Endothelial cell of umbilical vein (primary cell): ENCODE results near the gene GPATCH2. TPM values are rescaled to one million over a fixed set of nuclear protein-coding genes. Genes with fewer than 3 reads are reported as not detected.

ENCODE experiments used
- BruUV-seq: library from RNA; stranded (reverse); fragments of 400-500 nt; replicated peaks from 2 replicates; lab custom pipeline; 2021; lab: Mats Ljungman, UMichigan
- CTCF ChIA-PET: fragments of 300-600, 350-600 bp; sonication (Branson Sonifier 250); formaldehyde crosslinking; loops from one replicate; lab custom pipeline; 2021; ENCODE audit warnings: antibody characterized with exemption, inconsistent platforms; lab: Charles Lee
- POLR2A ChIA-PET: fragments of 300-600, 350-600 bp; sonication (Branson Sonifier 250); formaldehyde crosslinking; loops from one replicate; lab custom pipeline; 2021; ENCODE audit warnings: antibody characterized with exemption, inconsistent platforms; lab: Charles Lee
- DNase-seq: peaks from one replicate; pipeline ENCODE4 v3.0.0-alpha.2; 2011; ENCODE audit warnings: low read depth, low spot score
- FAIRE-seq: peaks from 2 replicates; lab custom pipeline; 2011; peaks lifted over from hg19 to GRCh38; lab: Jason Lieb, UNC
- H2AFZ ChIP-seq: 2 replicates; pipeline ENCODE4 v1.6.0; 2012; ENCODE audit warnings: low read depth, low read length, control low read depth, inconsistent platforms
- H3K27ac ChIP-seq: 2 replicates; pipeline ENCODE4 v1.5.1; 2011; ENCODE audit warnings: low read depth, mild to moderate bottlenecking, control low read depth, low read length, moderate library complexity; ENCODE audit not compliant: insufficient read depth
- H3K27me3 ChIP-seq, 2 experiments: 2 replicates each; pipeline versions ENCODE4 v1.6.0 to v1.6.1; 2011; ENCODE audit warnings: low read length in 2 of 2, mixed read lengths in 1 of 2; ENCODE audit not compliant: control insufficient read depth in 2 of 2, insufficient read depth in 2 of 2
- H3K36me3 ChIP-seq, 2 experiments: 2 replicates in 1 of 2; 3 replicates in 1 of 2; pipeline ENCODE4 v1.5.1; 2011; ENCODE audit warnings: low read length in 2 of 2, mild to moderate bottlenecking in 1 of 2, moderate library complexity in 1 of 2; ENCODE audit not compliant: control insufficient read depth in 2 of 2, insufficient read depth in 2 of 2; ENCODE audit errors: extremely low read depth in 1 of 2
- H3K4me1 ChIP-seq: 3 replicates; pipeline ENCODE4 v1.5.1; 2011; ENCODE audit warnings: mild to moderate bottlenecking, low read length; ENCODE audit not compliant: control insufficient read depth, insufficient read depth; ENCODE audit errors: extremely low read depth
- H3K4me2 ChIP-seq: 2 replicates; pipeline ENCODE4 v1.6.1; 2011; ENCODE audit warnings: low read length, control low read depth, mixed read lengths; ENCODE audit not compliant: insufficient read depth
- H3K4me3 ChIP-seq, 3 experiments: fragments of 200-600 bp in 1 of 3; sonication (generic), shearing (Covaris generic) in 1 of 3; replicated peaks in 1 of 3; 2 replicates each; pipeline ENCODE4 v1.5.1; 2011 to 2016; ENCODE audit warnings: control low read depth in 3 of 3, low read length in 3 of 3, mild to moderate bottlenecking in 2 of 3, inconsistent platforms in 1 of 3, low read depth in 1 of 3, moderate library complexity in 1 of 3; ENCODE audit not compliant: insufficient read depth in 1 of 3
- H3K79me2 ChIP-seq: 2 replicates; pipeline ENCODE4 v1.6.0; 2012; ENCODE audit warnings: low read length, inconsistent platforms; ENCODE audit not compliant: control insufficient read depth, insufficient read depth
- H3K9ac ChIP-seq: replicated peaks from 2 replicates; pipeline ENCODE3; 2011; ENCODE audit warnings: low read length, control low read depth; ENCODE audit not compliant: insufficient read depth; ENCODE audit errors: extremely low read depth
- H3K9me1 ChIP-seq: replicated peaks from 3 replicates; pipeline ENCODE4 v1.6.0; 2011; ENCODE audit warnings: mild to moderate bottlenecking, low read length; ENCODE audit not compliant: control insufficient read depth, insufficient read depth; ENCODE audit errors: extremely low read depth
- H3K9me3 ChIP-seq: replicated peaks from 2 replicates; pipeline ENCODE4 v1.5.1; 2012; ENCODE audit warnings: low read length, inconsistent platforms; ENCODE audit not compliant: control insufficient read depth, insufficient read depth
- H4K20me1 ChIP-seq: replicated peaks from 2 replicates; pipeline ENCODE3; 2011; ENCODE audit warnings: mild to moderate bottlenecking, low read length; ENCODE audit not compliant: control insufficient read depth, insufficient read depth; ENCODE audit errors: extremely low read depth
- EZH2 ChIP-seq: IDR thresholded peaks from 2 replicates; pipeline ENCODE4 v1.6.1; 2012; ENCODE audit warnings: borderline replicate concordance, low read depth, mild to moderate bottlenecking, moderate library complexity, low read length, inconsistent platforms; ENCODE audit not compliant: severe bottlenecking
- FOS ChIP-seq: IDR thresholded peaks from 2 replicates; pipeline ENCODE4 v1.6.1; 2011; ENCODE audit warnings: mild to moderate bottlenecking, low read length, moderate library complexity, borderline replicate concordance; ENCODE audit not compliant: insufficient read depth
- GATA2 ChIP-seq: IDR thresholded peaks from 2 replicates; pipeline ENCODE4 v1.7.0; 2011; ENCODE audit warnings: low read depth, mild to moderate bottlenecking, moderate library complexity, mixed read lengths, low read length; ENCODE audit not compliant: insufficient read length, insufficient read depth
- JUN ChIP-seq: IDR thresholded peaks from 2 replicates; pipeline ENCODE4 v1.6.1; 2011; ENCODE audit warnings: borderline replicate concordance, low read depth; ENCODE audit not compliant: insufficient read length, insufficient read depth
- MYC ChIP-seq: IDR thresholded peaks from one replicate; pipeline ENCODE4 v1.6.1; 2011; ENCODE audit warnings: mild to moderate bottlenecking, low read depth, low read length
- POLR2A ChIP-seq: IDR thresholded peaks from 2 replicates; pipeline ENCODE4 v1.6.1; 2012; ENCODE audit warnings: low read depth, mild to moderate bottlenecking, control low read depth, low read length
- POLR2AphosphoS5 ChIP-seq: IDR thresholded peaks from 2 replicates; pipeline ENCODE4 v1.6.1; 2012; ENCODE audit warnings: low read depth, mild to moderate bottlenecking, control low read depth, low read length, moderate library complexity; ENCODE audit not compliant: insufficient read depth
- dilution Hi-C: fragments of 300-500 bp; cut with MboI; formaldehyde crosslinking; loops from one replicate; pipeline ENCODE4 v1.15.0; 2019; ENCODE audit warnings: low sequenced_read_pairs; ENCODE audit not compliant: extremely low pct_ligation_motif_present
- intact Hi-C: fragments of 100-400 bp; cut with micrococcal nuclease; formaldehyde crosslinking; loops from one replicate; pipeline ENCODE4 v1.10.0; 2022
- polyA plus RNA-seq, 4 experiments: library from polyadenylated mRNA; depleted of rRNA in 3 of 4; stranded (reverse) in 3 of 4; unstranded in 1 of 4; fragments of >200 nt; gene quantifications; 2 replicates each; pipeline versions ENCODE4 v1.2.1 to v1.2.3, GENCODE V29; 2011 to 2012; ENCODE audit warnings: missing spikeins in 1 of 4
- total RNA-seq: library from RNA; stranded (reverse); gene quantifications from 2 replicates; pipeline ENCODE4 v1.2.3, GENCODE V29; 2021
- TF ChIP-seq, protein P1 (sequence below), 2 donors: IDR thresholded peaks; 1 replicate in 1 of 2; 2 replicates in 1 of 2; pipeline ENCODE4 v1.5.1; 2011; ENCODE audit warnings: low read length in 2 of 2, mild to moderate bottlenecking in 2 of 2, moderate library complexity in 2 of 2, control low read depth in 1 of 2, inconsistent platforms in 1 of 2, low read depth in 1 of 2; ENCODE audit not compliant: insufficient read depth in 1 of 2; ENCODE audit errors: extremely low read depth in 1 of 2
- TF ChIP-seq, protein P2 (sequence below): IDR thresholded peaks from 2 replicates; pipeline ENCODE4 v1.6.1; 2011; ENCODE audit not compliant: insufficient read depth, insufficient read length

GPATCH2 gene
- total and polyA plus RNA-seq, 2 donors (not counting 3 experiments of a cell fraction or from before 2014, with no cell fraction given), result 3.3 to 15.6 TPM

DNA sequence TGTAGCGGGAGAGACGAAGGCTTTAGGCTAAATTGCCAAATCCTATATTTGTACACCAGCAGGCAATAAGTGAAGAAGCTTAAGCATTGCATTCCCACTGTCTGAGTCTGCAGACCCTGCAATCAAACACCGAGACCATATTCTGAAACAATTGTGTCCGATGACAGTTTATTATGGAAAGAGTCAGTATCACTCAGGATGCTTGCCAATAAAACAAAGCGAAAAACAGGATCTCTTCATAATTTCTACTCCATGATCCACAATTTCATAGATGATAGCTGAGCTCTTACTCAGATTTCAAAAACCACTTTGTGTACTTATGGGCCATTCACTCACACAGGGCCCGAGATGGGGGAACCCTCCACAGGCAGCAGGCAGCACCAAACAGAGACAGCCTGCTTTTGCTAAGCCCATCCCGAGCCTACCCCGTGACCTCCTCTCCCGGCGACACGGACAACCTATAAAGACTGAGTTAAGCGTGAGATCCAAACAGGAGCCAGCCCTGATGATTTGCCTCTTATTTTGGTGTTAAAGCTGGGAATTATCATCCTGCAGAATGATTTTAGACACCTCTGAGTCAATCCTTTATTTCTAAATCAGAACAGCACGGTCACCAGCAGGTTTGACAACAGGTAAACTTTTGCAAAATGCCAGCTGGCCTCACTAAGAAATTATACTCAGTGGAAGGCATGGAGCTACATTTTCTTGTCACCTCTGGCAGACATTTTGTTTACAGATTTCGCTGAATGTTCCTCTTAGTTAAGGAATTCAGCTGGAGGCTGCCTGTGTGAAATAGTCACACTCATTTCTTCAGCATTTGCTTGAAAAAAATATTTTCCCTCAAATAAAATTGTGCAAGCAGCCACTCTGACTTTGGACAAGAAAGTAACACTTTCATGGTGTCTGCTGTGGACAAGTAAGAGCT, 212.4 kb downstream of the GPATCH2 start:
- ChIA-PET POLR2A (no interaction called here), CTCF (no interaction called here)
- H3K4me3 ChIP-seq, result no peak overlapping the region
- H2AFZ ChIP-seq, result no peak overlapping the region
- no peaks in the 10 kb centered on the region for H3K27me3 ChIP-seq
- H3K9ac ChIP-seq, result no peak overlapping the region
- no peaks in the 10 kb centered on the region for H3K79me2 ChIP-seq
- no peak overlapping the region for H3K27ac ChIP-seq
- no peaks in the 10 kb centered on the region for H3K9me1 ChIP-seq
- DNase-seq, result no peak
- no peak for FAIRE-seq
- dilution Hi-C loops (no loop called here), intact Hi-C loops (no loop called here)
- H3K4me1 ChIP-seq, result no peaks in the 10 kb centered on the region
- H3K36me3 ChIP-seq, result no peaks in the 10 kb centered on the region
- H3K4me2 ChIP-seq, result no peak overlapping the region
- no peaks in the 10 kb centered on the region for H4K20me1 ChIP-seq
- H3K9me3 ChIP-seq, result no peaks in the 10 kb centered on the region
- TF ChIP-seq FOS, result no peak
- TF ChIP-seq, protein P1, sequence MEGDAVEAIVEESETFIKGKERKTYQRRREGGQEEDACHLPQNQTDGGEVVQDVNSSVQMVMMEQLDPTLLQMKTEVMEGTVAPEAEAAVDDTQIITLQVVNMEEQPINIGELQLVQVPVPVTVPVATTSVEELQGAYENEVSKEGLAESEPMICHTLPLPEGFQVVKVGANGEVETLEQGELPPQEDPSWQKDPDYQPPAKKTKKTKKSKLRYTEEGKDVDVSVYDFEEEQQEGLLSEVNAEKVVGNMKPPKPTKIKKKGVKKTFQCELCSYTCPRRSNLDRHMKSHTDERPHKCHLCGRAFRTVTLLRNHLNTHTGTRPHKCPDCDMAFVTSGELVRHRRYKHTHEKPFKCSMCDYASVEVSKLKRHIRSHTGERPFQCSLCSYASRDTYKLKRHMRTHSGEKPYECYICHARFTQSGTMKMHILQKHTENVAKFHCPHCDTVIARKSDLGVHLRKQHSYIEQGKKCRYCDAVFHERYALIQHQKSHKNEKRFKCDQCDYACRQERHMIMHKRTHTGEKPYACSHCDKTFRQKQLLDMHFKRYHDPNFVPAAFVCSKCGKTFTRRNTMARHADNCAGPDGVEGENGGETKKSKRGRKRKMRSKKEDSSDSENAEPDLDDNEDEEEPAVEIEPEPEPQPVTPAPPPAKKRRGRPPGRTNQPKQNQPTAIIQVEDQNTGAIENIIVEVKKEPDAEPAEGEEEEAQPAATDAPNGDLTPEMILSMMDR (IDR thresholded peaks at IDR 0.05; ENCODE audit: extremely low read depth in 1 of 2, insufficient read depth in 1 of 2, low read depth in 1 of 2, low read length in 2 of 2), result no peak
- TF ChIP-seq EZH2, result no peak
- TF ChIP-seq POLR2AphosphoS5, result no peak
- TF ChIP-seq POLR2A, result no peak
- no peak for TF ChIP-seq GATA2
- no peak for TF ChIP-seq MYC
- TF ChIP-seq, protein P2, sequence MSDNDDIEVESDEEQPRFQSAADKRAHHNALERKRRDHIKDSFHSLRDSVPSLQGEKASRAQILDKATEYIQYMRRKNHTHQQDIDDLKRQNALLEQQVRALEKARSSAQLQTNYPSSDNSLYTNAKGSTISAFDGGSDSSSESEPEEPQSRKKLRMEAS, result no peak
- no peak for TF ChIP-seq JUN
- BruUV-seq, result no TSS peak
